GM18498 (cell line): ENCODE measurements around the gene GPC6.

Source experiments
- ATAC-seq: cut with Tn5 transposase; IDR thresholded peaks from one replicate; pipeline ENCODE4 v1.9.1; 2021; ENCODE audit warnings: mild to moderate bottlenecking, moderate library complexity; ENCODE audit not compliant: unreplicated experiment

Gene GPC6

GRCh38 chr13:94006296-94006695 lies 779.7 kb downstream of the GPC6 start:
- ATAC-seq, result no peak

DNA sequence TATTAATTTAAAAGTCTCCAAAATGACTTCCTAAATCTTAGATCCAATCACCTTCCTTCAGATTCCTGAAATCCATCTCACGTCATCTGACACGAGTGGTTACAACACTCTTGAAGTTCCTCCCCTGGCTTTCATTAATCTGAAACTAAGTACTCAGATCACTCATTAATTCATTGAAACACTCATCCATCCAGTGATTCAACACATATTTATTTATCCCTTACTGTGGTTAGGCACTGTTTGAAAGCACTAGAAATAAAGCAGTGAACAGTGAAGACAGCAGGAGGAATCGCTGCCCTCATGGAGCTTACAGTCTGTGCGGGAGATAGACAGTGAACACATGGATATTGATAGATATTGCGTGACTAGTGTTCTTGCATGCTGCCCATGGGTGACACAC lies 780.5 kb downstream of the GPC6 start:
- no peak for ATAC-seq

DNA sequence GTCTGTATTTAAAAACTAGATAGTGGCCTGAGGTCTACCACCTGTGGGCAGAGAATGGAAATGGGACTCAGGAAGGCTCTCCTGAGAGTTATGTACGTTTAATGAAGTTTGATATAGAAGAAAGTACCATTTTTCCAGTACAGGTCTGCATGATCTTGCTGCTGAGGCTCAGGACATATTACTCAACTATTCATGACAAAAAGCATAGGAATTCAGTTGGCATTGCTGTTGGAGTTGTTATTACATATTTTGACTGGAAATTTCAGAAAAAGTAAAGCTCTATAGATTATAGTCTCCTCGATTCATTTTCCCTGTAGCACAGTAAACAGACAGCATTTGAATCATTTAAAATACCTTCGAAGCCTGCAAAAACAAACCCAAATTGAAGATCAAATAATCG lies 783.1 kb downstream of the GPC6 start:
- ATAC-seq, result no peak

DNA sequence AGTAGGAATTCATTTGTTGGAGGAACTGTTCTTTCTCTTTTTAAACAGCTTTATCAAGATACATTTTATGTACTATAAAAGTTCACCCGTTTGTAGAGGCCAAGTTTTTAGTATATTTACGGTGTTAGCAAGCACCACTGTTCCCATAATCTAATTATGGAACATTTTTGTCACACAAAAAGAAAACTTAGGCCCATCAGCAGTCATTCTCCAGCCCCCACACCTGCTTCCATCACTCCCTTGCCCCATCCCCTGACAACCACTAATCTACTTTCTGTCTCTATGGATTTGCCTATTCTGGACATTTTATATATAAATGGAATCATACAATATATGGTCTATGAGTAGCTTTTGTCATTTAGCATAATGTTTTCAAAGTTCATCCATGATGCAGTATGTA lies 787.9 kb downstream of the GPC6 start:
- ATAC-seq, result no peak

DNA sequence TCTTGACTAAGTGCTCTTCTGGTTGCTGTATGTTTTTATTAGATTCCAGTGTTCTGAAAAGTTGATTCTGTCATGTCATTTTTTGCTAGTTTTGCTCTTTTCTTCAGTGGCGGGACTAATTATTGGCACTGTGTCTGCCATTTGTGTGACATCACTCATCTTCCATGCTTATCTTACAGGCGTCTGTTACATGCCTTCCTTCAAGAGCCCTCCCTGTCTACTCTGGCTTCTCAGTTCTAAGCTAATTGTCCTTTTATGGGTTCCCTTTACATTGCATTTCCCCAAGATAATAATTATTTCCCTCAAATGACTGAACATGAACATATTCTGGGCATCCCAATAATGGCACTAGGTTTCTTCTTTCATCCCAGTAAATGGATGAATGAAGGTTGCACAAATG lies 793.8 kb downstream of the GPC6 start:
- no peak for ATAC-seq

DNA sequence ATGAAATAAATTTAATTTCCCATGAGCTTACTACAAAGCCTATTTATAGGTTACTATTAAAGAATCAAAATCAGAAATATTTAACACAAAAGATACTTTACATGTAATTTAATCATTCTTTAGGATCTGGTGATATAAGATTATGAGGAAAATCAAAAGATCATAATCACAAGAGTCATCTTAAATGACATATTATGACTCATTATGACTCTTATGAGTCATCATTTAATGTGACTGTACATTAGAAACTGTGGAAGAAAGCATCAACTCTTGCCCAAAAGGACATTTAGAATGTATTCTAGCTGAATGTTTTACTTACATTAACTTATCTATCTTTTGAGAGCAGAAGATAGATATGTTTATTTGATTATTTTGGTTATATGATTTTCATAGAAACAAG lies 794.2 kb downstream of the GPC6 start:
- no peak for ATAC-seq

DNA sequence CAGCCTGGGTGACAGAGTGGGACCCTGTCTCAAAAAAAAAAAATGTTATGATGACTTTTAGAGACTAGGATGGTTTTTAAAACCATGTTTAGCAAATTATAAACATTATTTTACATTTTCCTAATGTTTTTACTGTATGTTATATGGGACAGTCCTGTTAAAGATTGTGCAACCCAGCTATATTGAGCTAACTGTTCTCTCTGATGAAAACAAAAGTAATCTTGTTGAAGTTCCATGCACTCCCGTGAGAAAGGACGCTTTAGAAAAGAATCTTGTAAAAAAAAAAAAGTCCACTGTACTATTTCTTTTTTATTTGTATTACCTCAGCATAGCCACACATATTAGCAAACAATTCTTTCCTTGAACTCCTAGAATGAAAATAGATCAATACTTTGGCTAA lies 801.6 kb downstream of the GPC6 start:
- ATAC-seq, result no peak

- no peak for ATAC-seq
Observed at GRCh38 chr13:94028650-94029049, 802.0 kb downstream of the GPC6 start.

GRCh38 chr13:94030415-94031119 lies 804.0 kb downstream of the GPC6 start:
- no peak for ATAC-seq

GRCh38 chr13:94031609-94032008 lies 805.0 kb downstream of the GPC6 start:
- ATAC-seq, result no peak

GRCh38 chr13:94033098-94033497 lies 806.5 kb downstream of the GPC6 start:
- no peak for ATAC-seq

DNA sequence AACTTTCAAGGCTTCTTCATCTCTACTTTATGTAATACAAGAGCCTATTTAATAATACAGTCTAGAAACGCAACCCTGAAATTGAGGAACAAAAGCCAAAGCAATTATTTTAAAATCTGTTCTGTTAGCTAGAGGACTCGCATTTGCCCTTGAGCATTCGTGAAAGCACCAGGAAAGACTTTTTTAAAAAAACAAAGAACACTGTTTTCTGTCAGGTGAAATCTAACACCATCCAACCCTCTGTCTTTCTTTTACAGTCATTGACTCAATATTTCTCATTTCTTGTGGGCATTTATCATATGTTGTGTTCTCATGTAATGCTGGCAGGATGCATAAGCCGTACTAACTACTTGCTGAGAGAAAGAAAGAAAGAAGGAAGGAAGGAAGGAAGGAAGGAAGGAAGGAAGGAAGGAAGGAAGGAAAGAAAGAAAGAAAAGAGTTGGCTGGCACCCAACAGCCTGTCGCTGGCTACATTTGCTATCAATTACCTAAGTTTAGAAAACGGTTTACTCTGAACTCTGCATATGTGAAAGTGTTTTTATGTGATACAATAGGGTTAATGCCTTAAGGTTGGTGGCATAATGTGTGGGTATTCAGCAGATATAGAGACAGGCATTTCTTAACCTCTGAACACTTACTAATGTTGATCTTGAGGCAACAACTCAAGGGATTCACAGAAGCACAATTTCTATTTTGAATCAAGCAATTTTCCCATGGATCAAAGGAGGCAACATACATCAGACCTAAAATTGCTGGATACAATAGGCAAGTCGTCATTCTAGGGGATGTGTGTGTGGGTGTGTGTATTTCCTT lies 807.4 kb downstream of the GPC6 start:
- ATAC-seq, result no peak

DNA sequence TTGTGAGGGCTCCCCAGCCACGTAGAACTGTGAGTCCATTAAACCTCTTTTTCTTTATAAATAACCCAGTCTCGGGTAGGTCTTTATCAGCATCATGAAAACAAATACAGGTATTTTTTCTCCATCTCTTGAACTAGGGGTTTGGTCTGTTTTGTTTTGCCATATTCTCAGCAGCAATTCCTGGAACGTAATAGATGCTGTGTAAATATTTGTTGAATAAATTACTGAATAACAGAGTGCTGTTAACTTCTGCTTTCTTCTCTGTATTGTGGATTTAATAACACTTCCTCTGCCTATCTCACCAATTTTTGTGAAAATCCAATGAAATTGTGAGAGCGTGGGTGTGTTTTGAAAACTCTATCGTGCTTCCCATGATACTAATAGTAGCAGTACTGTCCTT lies 823.4 kb downstream of the GPC6 start:
- ATAC-seq, result no peak

GRCh38 chr13:94050686-94051085 lies 824.1 kb downstream of the GPC6 start:
- no peak for ATAC-seq

DNA sequence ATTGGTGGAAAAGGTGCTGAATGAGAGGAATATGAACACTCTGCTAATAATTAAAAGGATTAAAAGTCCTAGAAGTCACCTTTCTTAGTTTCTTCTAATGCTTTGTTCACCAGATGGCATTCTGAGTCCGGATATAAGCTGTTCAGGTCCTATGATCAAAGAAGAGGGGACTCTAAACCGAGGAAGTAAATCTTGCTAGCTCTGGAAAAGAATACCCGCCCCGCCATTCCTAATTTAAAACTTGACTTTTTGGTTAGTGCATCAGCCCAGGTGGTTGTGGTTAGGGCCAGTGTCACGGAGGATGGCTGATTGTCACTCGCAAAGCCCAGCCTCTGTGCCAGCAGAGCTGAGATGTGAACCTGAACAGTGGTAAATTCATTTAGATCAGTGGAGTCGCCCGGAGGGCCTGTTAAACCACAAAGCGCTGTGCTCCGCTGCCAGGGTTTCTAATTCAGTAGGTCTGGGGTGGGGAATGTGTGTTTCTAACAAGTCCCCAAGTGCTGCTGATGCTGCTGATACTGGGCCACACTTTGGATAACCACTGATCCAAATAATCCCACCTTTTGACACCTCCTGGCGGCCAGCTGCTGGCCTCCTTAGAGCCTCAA lies 827.5 kb downstream of the GPC6 start:
- ATAC-seq, result no peak

GRCh38 chr13:94056362-94056990 lies 829.9 kb downstream of the GPC6 start:
- ATAC-seq, result no peak

- ATAC-seq, result no peak
Observed at GRCh38 chr13:94057618-94058186, 831.1 kb downstream of the GPC6 start.

- no peak for ATAC-seq
Observed at GRCh38 chr13:94058821-94059360, 832.3 kb downstream of the GPC6 start.

- no peak for ATAC-seq
Observed at GRCh38 chr13:94061301-94061700, 834.7 kb downstream of the GPC6 start.

GRCh38 chr13:94063096-94063495 lies 836.5 kb downstream of the GPC6 start:
- ATAC-seq, result no peak

DNA sequence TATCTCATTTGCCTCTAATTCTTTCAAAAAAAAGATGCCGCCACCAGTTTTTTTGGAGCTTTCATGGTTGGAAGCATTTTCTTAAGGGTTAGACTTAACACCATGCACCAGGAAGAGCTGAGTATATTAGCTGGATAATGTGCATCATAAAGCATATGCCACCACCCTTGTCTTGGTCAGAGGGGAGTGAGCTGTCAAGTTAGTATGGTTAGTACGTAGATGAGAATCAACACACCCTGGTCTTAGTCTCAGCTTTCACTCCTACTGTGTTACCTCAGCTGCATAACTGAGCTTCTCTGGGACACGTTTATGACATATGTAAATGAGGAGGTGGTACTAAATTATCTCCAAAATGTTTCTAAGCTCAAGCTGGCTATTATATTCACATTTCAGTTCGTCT lies 837.2 kb downstream of the GPC6 start:
- no peak for ATAC-seq
